HCT116 (cell line): ENCODE results near the gene NHSL1.

ENCODE experiments used
- CTCF ChIP-seq, 3 experiments: fragments of 200-600 bp in 1 of 3; sonication (generic) in 1 of 3; IDR thresholded peaks in 2 of 3; conservative IDR thresholded peaks in 1 of 3; 2 replicates each; pipeline ENCODE4 v1.5.1; 2012 to 2017; ENCODE audit warnings: low read depth in 2 of 3, low read length in 2 of 3, antibody characterized with exemption in 1 of 3, borderline replicate concordance in 1 of 3, control low read depth in 1 of 3, mild to moderate bottlenecking in 1 of 3, mixed read lengths in 1 of 3, mixed run types in 1 of 3, moderate library complexity in 1 of 3; ENCODE audit not compliant: insufficient read depth in 1 of 3
- ELF1 ChIP-seq: IDR thresholded peaks from 2 replicates; pipeline ENCODE4 v1.6.1; 2012; ENCODE audit warnings: low read depth, borderline replicate concordance
- EZH2 ChIP-seq: fragments of 200-600 bp; sonication (generic); IDR thresholded peaks from 2 replicates; pipeline ENCODE4 v1.6.1; 2017; ENCODE audit warnings: antibody characterized with exemption, mixed run types
- EZH2phosphoT487 ChIP-seq: fragments of 200-600 bp; IDR thresholded peaks from 2 replicates; pipeline ENCODE4 v1.6.1; 2018; ENCODE audit warnings: antibody characterized with exemption, borderline replicate concordance
- MAX ChIP-seq: IDR thresholded peaks from 2 replicates; pipeline ENCODE4 v1.6.1; 2012
- POLR2A ChIP-seq: IDR thresholded peaks from 2 replicates; pipeline ENCODE4 v1.7.0; 2011; ENCODE audit warnings: borderline replicate concordance; ENCODE audit not compliant: insufficient read depth, insufficient read length; ENCODE audit errors: extremely low read depth
- POLR2AphosphoS5 ChIP-seq: IDR thresholded peaks from 2 replicates; pipeline ENCODE4 v1.6.1; 2011; ENCODE audit warnings: mild to moderate bottlenecking, low read depth, low read length, moderate library complexity
- RAD21 ChIP-seq: IDR thresholded peaks from 2 replicates; pipeline ENCODE4 v1.6.1; 2012; ENCODE audit warnings: low read depth, mild to moderate bottlenecking
- REST ChIP-seq: IDR thresholded peaks from 2 replicates; pipeline ENCODE4 v1.6.1; 2012; ENCODE audit warnings: low read depth
- SIN3A ChIP-seq: IDR thresholded peaks from 2 replicates; pipeline ENCODE4 v1.6.1; 2012; ENCODE audit warnings: low read depth
- YY1 ChIP-seq: IDR thresholded peaks from 2 replicates; pipeline ENCODE4 v1.6.1; 2011; ENCODE audit warnings: low read length, low read depth, moderate library complexity, mild to moderate bottlenecking; ENCODE audit not compliant: insufficient replicate concordance; ENCODE audit errors: extremely low read depth
- ZNF274 ChIP-seq: fragments of 200-500 bp; sonication (Bioruptor generic); IDR thresholded peaks from 2 replicates; pipeline ENCODE4 v1.6.1; 2014; ENCODE audit warnings: mild to moderate bottlenecking, low read depth, low read length, inconsistent platforms

GRCh38 chr6:138512609-138513008, 13.3 kb upstream of the NHSL1 start:
- TF ChIP-seq CTCF (IDR thresholded peaks at IDR 0.05 in 2 of 3, conservative IDR thresholded peaks at IDR 0.05 in 1 of 3; ENCODE audit: borderline replicate concordance in 1 of 3, insufficient read depth in 1 of 3, low read depth in 2 of 3, low read length in 2 of 3) (no peak), ELF1 (no peak), POLR2A (no peak), REST (no peak), RAD21 (no peak), ZNF274 (no peak), EZH2 (no peak), POLR2AphosphoS5 (no peak), EZH2phosphoT487 (no peak), SIN3A (no peak), YY1 (no peak), MAX (no peak)
